ENCODE results near the gene PLPP3.

PLPP3 gene

GRCh38 chr1:56493826-56494225, 85.5 kb downstream of the PLPP3 start:
- no peak for DNase-seq

DNA sequence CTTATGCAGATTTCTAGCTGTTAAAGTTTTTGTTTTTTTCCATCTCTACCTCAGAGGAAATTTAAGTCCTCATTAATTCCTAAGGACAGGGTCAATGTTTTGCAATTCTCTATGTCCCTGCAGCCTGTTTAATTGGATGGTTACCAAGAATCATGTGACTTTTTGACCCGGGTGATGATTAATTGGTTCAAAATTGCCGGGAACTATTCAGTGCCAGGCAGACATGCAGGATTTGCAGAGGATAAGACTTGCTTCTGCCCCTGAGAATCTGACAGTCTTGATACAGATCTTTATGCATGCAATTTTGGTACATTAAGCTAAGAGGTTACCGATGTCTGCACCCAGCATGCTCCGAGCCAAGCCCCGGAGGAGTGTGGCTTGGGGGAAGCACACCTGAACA, 87.9 kb downstream of the PLPP3 start:
- no peak for DNase-seq

- no peak for DNase-seq
Observed at GRCh38 chr1:56490619-56491018, 88.7 kb downstream of the PLPP3 start.

DNA sequence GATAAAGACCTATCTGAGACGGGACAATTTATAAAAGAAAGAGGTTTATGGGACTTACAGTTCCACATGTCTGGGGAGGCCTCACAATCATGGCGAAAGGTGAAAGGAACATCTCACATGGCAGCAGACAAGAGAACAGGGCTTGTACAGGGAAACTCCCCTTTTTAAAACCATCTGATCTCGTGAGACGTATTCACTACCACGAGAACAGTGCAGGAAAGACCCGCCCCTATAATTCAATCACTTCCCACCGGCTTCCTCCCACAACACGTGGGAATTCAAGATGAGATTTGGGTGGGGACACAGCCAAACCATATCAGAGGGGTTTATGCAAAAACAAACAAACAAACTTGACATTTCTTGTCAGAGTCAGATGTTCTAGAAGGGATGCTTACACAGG, 89.7 kb downstream of the PLPP3 start:
- DNase-seq: no peak

- no peak for DNase-seq
Observed at GRCh38 chr1:56484695-56485094, 94.7 kb downstream of the PLPP3 start.

DNA sequence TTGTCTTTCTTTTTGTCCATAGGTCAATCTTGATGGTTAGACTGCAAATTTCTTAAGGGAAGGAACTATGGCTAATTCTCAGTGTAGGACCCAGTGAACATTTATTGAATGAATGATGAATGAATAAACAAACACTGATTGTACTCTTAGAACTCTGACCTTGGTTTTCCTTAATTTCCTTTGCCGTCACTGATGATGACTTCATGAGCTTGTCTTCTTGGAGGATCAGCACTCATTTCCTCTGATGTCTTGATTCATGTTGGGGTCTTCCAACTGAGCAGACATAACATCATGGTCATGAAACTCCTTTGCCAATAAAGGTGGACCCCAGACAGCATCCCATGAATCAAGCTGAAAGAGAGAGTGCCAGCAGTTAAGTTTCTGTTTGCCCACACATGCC, 96.3 kb downstream of the PLPP3 start:
- DNase-seq: no peak

DNA sequence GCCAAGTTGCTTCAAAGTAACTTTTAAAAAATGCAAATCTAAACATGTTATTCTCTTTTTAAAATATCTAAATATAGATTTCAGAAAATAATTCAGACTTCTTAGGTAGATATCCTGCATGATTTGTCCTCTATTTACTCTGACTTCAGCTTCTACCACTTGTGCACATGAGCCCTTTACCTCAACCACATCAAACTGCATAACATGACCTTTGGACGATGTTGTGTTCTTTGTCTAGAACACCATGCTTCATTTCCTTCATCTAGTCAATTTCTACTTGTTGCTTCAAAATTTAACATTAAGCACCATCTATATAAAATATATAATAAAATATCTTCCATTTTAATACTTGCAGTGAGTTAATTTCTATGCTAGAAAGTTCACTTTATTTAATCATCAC, 96.9 kb downstream of the PLPP3 start:
- no peak for DNase-seq

GRCh38 chr1:56481140-56481694, 98.1 kb downstream of the PLPP3 start:
- DNase-seq: no peak

DNA sequence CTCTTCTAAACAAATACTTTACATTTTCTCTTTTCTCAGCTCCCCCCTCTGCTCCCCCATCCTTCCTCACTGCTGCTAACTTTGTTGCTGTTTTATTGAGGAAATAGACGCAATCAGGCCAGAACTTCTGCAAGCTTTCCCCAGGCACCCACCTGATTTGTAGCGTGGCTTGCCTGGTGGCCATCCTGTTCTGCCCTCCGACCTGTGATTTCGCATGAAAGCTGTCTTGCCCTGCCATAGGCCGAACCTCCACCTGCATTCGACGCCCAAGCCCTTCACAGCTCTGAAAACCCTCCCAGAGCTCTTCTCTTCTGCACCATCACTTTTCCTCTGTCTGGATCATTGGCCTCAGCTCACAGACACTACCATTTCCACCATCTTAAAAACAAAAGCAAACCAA, 100.6 kb downstream of the PLPP3 start:
- no peak for DNase-seq

DNA sequence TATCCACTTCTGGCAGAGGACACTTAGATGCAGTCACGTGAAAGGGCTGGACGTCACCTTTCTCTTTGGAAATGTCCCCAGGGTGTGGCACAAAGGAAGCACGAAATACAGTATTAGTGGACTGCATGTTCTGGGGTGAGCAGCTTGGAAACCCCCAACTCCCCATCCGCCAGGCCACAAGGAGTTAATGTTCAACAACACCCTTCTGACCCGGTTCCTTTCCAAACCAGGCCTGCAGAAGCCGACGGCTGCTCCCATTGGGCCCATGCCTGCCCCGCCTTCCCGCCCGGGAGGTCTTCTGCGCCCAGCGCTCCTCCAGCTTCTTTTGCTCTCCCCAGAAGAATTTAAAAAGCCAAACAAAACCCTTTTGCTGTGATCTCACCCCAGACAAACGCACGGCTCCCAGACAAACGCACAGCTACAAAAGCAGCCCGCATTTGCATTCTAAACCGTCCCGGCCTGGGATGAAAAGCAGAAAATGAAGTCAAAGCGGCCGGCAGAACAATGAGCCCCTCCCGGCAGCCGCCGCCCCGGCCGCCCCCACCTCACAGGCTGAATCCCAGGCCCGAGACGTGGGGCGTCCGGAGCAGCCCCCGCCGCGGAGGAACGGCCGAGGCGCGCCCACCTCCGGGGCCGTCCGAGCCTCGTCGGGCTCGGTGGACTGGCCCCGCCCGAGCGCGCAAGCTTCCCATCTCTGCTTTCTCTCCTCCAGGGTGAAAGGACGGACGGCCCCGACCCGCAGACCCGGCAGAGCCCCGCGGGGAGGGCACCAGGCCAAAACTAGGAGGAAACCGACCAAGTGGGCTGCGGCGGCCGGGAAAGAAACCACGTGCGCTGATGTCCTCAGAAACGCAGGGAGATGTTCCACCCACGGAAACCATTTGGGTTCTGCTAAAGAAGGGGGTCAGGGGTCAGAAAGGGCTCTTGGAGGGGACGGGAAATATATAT, 101.9 kb downstream of the PLPP3 start:
- DNase-seq: no peak

DNA sequence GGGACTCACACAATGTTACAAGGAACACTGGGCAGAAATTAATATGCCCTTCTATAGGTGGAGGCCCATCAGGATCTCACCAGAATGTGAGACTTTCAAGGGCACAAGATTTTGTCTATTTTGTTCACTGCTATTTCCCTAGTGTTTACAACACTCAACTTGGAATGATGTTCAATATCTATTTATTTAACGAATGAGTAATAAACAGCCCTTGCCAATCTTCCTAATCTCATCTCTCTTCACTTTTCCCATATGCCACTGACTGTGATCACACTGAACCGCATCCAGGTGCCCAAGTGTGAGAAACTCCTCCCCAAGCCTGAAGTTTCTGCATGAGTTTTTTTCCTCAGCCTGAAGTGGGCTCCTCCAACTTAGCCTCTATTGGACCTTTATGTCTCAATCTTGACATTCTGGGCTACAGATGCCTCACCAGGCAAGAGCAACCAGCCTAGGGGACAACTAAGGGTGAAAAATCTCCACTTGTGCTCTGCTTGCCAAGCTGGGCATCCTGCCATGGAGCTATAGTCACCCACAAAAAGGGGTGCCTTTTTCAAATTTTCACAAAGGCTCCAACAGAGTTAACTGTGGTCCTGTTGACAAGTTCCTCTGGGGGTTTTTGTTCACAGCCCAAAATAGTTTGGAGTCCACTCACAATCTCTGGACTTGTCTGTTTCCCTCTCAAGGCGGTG, 105.6 kb downstream of the PLPP3 start:
- no peak for DNase-seq

- DNase-seq: peak; percentile 26
Observed at GRCh38 chr1:56472860-56473259, 106.5 kb downstream of the PLPP3 start.

GRCh38 chr1:56469640-56470371, 109.6 kb downstream of the PLPP3 start:
- DNase-seq: no peak

- DNase-seq: no peak
Observed at GRCh38 chr1:56468518-56468917, 110.8 kb downstream of the PLPP3 start.

DNA sequence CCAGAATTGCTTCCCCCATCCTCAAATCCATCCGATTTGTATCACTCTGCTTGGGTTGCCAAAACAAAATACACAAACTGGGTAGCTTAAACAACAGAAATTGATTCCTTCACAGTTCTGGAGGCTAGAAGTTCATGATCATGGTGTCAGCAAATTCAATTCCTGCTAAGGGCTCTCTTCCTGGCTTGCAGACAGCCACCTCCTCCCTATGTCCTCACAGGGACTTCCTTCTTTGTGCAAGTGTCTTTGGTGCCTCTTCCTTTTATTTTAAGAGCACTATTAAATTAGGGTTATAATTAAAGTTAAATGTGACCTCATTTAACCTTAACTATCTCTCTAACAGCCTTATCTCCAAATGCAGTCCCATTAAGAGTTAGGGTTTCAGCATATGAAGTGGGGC, 112.8 kb downstream of the PLPP3 start:
- DNase-seq: no peak

- DNase-seq: no peak
Observed at GRCh38 chr1:56464294-56464693, 115.1 kb downstream of the PLPP3 start.

DNA sequence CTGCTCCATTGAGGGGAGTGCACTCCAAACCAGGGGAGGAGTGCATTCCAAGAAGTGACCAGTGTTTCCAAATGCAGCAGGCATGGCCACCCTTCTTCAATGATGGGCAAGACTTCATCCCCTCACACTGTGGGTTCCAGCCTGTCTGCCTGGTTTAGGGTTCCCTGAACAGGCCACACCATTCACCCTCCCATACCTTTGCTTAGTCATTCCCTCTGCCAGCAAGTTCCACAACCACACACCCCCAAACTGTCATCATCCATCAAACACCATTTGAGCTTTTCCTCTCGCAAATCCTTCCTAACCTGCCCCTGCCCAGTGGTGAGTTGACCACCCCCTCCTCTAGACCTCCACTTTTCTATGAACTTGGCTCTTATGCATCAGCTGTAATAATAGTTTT, 116.0 kb downstream of the PLPP3 start:
- DNase-seq: no peak

- DNase-seq: no peak
Observed at GRCh38 chr1:56462209-56462608, 117.2 kb downstream of the PLPP3 start.

GRCh38 chr1:56461158-56462127, 117.9 kb downstream of the PLPP3 start:
- no peak for DNase-seq

- no peak for DNase-seq
Observed at GRCh38 chr1:56459260-56459659, 120.1 kb downstream of the PLPP3 start.

DNA sequence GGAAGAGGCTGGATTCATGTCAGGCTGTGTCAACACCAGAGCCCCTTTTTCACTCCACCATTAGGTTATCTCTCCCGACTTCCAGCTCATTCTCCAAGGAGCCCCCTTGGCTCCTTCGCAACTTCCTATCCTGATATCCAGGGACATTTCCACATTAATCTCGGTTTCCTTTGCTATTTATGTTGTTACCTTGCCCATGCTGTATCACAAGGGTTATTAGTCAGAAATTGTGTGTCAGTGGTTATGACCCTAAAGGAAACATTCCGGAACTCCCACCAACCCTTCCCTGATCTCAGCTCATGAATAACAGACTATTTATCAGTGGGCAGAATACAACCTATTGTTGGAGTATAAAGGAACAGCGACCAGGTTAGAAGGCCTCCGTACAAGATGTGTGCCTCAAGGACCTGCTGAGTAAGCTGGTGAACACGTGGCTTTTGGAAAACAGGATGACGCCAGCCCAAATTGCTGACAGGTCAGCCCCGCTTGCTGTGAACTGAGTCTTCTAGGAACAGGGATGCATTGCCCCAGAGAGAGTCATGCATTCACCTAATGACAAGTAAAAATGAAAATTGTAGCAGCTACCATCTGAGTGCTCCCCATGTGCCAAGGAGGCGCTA, 121.5 kb downstream of the PLPP3 start:
- DNase-seq: no peak

Data from GF-D8 (cell line).